Measurements from ENCODE around the gene STK24. TPM values are rescaled to one million over a fixed set of nuclear protein-coding genes. Genes with fewer than 3 reads are reported as not detected.
A peak's percentile ranks its signal among the peaks of the same experiment; 100 is the strongest.

Gene STK24
- total and polyA plus RNA-seq, 10 of the 15 experiments (the other 5 are each of a cell fraction or from before 2014, with no cell fraction given), result 7.5 to 115 (median 52.9) TPM

DNA sequence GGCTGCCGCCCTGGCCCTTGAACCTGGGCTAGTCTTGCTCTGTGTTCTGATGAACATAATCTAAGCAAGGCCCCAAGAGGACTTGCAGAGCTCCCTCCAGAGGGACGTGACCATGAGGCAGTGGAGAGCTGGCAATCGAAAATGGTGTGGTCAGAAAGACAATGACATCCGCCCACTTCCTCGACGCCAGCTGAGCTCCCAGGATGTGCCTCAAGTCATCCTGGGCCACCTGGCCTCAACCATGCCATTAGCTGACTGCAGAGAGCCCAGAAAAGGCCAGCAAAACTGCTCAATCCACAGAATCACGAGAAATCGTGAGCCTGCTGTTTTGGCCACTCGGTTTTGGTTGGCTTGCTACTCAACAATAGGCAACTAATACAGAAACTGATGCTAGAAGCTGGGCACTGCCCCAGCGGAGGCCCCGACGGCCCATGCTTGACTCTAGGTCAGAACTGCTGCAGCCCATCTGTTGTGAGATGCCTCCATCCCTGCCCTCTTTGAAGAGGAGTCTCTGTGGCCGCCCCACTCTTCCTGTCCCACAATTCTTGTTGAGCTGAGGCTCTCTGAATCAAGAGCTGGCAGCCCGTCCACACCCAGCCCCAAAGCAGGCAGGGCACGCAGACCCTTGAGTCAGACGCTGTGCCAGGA is 53.3 kb downstream of the STK24 start (continued):
- TF ChIP-seq, protein P1, sequence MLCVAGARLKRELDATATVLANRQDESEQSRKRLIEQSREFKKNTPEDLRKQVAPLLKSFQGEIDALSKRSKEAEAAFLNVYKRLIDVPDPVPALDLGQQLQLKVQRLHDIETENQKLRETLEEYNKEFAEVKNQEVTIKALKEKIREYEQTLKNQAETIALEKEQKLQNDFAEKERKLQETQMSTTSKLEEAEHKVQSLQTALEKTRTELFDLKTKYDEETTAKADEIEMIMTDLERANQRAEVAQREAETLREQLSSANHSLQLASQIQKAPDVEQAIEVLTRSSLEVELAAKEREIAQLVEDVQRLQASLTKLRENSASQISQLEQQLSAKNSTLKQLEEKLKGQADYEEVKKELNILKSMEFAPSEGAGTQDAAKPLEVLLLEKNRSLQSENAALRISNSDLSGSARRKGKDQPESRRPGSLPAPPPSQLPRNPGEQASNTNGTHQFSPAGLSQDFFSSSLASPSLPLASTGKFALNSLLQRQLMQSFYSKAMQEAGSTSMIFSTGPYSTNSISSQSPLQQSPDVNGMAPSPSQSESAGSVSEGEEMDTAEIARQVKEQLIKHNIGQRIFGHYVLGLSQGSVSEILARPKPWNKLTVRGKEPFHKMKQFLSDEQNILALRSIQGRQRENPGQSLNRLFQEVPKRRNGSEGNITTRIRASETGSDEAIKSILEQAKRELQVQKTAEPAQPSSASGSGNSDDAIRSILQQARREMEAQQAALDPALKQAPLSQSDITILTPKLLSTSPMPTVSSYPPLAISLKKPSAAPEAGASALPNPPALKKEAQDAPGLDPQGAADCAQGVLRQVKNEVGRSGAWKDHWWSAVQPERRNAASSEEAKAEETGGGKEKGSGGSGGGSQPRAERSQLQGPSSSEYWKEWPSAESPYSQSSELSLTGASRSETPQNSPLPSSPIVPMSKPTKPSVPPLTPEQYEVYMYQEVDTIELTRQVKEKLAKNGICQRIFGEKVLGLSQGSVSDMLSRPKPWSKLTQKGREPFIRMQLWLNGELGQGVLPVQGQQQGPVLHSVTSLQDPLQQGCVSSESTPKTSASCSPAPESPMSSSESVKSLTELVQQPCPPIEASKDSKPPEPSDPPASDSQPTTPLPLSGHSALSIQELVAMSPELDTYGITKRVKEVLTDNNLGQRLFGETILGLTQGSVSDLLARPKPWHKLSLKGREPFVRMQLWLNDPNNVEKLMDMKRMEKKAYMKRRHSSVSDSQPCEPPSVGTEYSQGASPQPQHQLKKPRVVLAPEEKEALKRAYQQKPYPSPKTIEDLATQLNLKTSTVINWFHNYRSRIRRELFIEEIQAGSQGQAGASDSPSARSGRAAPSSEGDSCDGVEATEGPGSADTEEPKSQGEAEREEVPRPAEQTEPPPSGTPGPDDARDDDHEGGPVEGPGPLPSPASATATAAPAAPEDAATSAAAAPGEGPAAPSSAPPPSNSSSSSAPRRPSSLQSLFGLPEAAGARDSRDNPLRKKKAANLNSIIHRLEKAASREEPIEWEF (IDR thresholded peaks at IDR 0.05; ENCODE audit: insufficient replicate concordance, low read depth, low read length), result peak; percentile 30
- TF ChIP-seq, protein P2, sequence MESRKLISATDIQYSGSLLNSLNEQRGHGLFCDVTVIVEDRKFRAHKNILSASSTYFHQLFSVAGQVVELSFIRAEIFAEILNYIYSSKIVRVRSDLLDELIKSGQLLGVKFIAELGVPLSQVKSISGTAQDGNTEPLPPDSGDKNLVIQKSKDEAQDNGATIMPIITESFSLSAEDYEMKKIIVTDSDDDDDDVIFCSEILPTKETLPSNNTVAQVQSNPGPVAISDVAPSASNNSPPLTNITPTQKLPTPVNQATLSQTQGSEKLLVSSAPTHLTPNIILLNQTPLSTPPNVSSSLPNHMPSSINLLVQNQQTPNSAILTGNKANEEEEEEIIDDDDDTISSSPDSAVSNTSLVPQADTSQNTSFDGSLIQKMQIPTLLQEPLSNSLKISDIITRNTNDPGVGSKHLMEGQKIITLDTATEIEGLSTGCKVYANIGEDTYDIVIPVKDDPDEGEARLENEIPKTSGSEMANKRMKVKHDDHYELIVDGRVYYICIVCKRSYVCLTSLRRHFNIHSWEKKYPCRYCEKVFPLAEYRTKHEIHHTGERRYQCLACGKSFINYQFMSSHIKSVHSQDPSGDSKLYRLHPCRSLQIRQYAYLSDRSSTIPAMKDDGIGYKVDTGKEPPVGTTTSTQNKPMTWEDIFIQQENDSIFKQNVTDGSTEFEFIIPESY (IDR thresholded peaks at IDR 0.05), result no peak
- TF ChIP-seq GATAD2B (conservative IDR thresholded peaks at IDR 0.05; ENCODE audit: low read depth) (peak; percentile 33; the same call in 1 of the 2 replicates), TARDBP (IDR thresholded peaks at IDR 0.05; ENCODE audit: borderline replicate concordance) (no peak), ETV6 (conservative IDR thresholded peaks at IDR 0.05 in 1 of 2, IDR thresholded peaks at IDR 0.05 in 1 of 2; ENCODE audit: borderline replicate concordance in 1 of 2, low read depth in 1 of 2) (peak in 1 of 2 experiments; percentile 53; a peak in 1 of 4 replicates), CEBPB (IDR thresholded peaks at IDR 0.05; ENCODE audit: borderline replicate concordance in 1 of 2, low read depth in 2 of 2, low read length in 2 of 2) (no peak), ZNF274 (IDR thresholded peaks at IDR 0.05; ENCODE audit: insufficient read depth, insufficient read length) (no peak), LARP7 (IDR thresholded peaks at IDR 0.05) (no peak), TAF1 (IDR thresholded peaks at IDR 0.05; ENCODE audit: borderline replicate concordance, low read depth, low read length) (no peak), PML (IDR thresholded peaks at IDR 0.05; ENCODE audit: low read length) (no peak), SMAD1 (IDR thresholded peaks at IDR 0.05; ENCODE audit: low read depth, partially characterized antibody) (no peak), CHD4 (IDR thresholded peaks at IDR 0.05) (no peak), RAD21 (IDR thresholded peaks at IDR 0.05; ENCODE audit: insufficient read depth, low read depth, low read length) (no peak), GABPA (IDR thresholded peaks at IDR 0.05; ENCODE audit: low read depth) (no peak)
- TF ChIP-seq, protein P3, sequence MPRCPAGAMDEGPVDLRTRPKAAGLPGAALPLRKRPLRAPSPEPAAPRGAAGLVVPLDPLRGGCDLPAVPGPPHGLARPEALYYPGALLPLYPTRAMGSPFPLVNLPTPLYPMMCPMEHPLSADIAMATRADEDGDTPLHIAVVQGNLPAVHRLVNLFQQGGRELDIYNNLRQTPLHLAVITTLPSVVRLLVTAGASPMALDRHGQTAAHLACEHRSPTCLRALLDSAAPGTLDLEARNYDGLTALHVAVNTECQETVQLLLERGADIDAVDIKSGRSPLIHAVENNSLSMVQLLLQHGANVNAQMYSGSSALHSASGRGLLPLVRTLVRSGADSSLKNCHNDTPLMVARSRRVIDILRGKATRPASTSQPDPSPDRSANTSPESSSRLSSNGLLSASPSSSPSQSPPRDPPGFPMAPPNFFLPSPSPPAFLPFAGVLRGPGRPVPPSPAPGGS (IDR thresholded peaks at IDR 0.05; ENCODE audit: borderline replicate concordance, insufficient read depth, low read depth, low read length, poor library complexity, severe bottlenecking), result peak; percentile 36
- TF ChIP-seq, protein P4, sequence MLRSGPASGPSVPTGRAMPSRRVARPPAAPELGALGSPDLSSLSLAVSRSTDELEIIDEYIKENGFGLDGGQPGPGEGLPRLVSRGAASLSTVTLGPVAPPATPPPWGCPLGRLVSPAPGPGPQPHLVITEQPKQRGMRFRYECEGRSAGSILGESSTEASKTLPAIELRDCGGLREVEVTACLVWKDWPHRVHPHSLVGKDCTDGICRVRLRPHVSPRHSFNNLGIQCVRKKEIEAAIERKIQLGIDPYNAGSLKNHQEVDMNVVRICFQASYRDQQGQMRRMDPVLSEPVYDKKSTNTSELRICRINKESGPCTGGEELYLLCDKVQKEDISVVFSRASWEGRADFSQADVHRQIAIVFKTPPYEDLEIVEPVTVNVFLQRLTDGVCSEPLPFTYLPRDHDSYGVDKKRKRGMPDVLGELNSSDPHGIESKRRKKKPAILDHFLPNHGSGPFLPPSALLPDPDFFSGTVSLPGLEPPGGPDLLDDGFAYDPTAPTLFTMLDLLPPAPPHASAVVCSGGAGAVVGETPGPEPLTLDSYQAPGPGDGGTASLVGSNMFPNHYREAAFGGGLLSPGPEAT (IDR thresholded peaks at IDR 0.05; ENCODE audit: low read depth), result no peak
- TF ChIP-seq, protein P5, sequence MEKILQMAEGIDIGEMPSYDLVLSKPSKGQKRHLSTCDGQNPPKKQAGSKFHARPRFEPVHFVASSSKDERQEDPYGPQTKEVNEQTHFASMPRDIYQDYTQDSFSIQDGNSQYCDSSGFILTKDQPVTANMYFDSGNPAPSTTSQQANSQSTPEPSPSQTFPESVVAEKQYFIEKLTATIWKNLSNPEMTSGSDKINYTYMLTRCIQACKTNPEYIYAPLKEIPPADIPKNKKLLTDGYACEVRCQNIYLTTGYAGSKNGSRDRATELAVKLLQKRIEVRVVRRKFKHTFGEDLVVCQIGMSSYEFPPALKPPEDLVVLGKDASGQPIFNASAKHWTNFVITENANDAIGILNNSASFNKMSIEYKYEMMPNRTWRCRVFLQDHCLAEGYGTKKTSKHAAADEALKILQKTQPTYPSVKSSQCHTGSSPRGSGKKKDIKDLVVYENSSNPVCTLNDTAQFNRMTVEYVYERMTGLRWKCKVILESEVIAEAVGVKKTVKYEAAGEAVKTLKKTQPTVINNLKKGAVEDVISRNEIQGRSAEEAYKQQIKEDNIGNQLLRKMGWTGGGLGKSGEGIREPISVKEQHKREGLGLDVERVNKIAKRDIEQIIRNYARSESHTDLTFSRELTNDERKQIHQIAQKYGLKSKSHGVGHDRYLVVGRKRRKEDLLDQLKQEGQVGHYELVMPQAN (conservative IDR thresholded peaks at IDR 0.05), result no peak
